Osteocyte (in vitro differentiated cells): ENCODE data around the gene TNC. TPM values are rescaled to one million over a fixed set of nuclear protein-coding genes. Genes with fewer than 3 reads are reported as not detected.

Source experiments
- DNase-seq: peaks from one replicate; pipeline ENCODE4 v3.0.0; 2021; ENCODE audit warnings: mixed read lengths; ENCODE audit not compliant: unreplicated experiment; ENCODE audit errors: extremely low spot score
- H3K27ac Mint-ChIP-seq: one replicate; pipeline ENCODE4 v1.8.0; 2021; ENCODE audit warnings: mild to moderate bottlenecking, mixed read lengths; ENCODE audit not compliant: unreplicated experiment
- H3K27me3 Mint-ChIP-seq: one replicate; pipeline ENCODE4 v1.8.0; 2021; ENCODE audit warnings: mixed read lengths; ENCODE audit not compliant: unreplicated experiment
- H3K36me3 Mint-ChIP-seq: one replicate; pipeline ENCODE4 v1.8.0; 2021; ENCODE audit warnings: mixed read lengths; ENCODE audit not compliant: unreplicated experiment
- H3K4me1 Mint-ChIP-seq: one replicate; pipeline ENCODE4 v1.8.0; 2021; ENCODE audit warnings: mixed read lengths; ENCODE audit not compliant: unreplicated experiment
- H3K4me3 Mint-ChIP-seq: one replicate; pipeline ENCODE4 v1.8.0; 2021; ENCODE audit warnings: mild to moderate bottlenecking, moderate library complexity, mixed read lengths; ENCODE audit not compliant: unreplicated experiment
- H3K9me3 Mint-ChIP-seq: one replicate; pipeline ENCODE4 v1.8.0; 2021; ENCODE audit warnings: mixed read lengths; ENCODE audit not compliant: unreplicated experiment
- CTCF ChIP-seq: fragments of 200-600 bp; sonication (generic); IDR thresholded peaks from 2 replicates; pipeline ENCODE4 v1.5.0; 2021; ENCODE audit warnings: antibody characterized with exemption, mild to moderate bottlenecking, moderate library complexity
- total RNA-seq: library from RNA; stranded (reverse); gene quantifications from 2 replicates; pipeline ENCODE4 v1.2.1, GENCODE V29; 2021

The TNC gene
- total RNA-seq, 1 donor from 2014 or later = 75.1 TPM

- Mint-ChIP-seq H3K27ac (no peak overlapping the region), H3K9me3 (no peaks in the 10 kb centered on the region), H3K27me3 (no peaks in the 10 kb centered on the region), H3K4me1 (peaks cover 20% of the 10 kb centered on the region), H3K36me3 (no peaks in the 10 kb centered on the region), H3K4me3 (no peak overlapping the region)
- TF ChIP-seq CTCF = no peak
- DNase-seq = no peak
Measured at GRCh38 chr9:115093520-115093919, 24.4 kb downstream of the TNC start.

- H3K4me3 Mint-ChIP-seq = no peak overlapping the region
- H3K27ac Mint-ChIP-seq = no peak overlapping the region
- TF ChIP-seq CTCF = no peak
- H3K4me1 Mint-ChIP-seq = peaks cover 19% of the 10 kb centered on the region
- H3K9me3 Mint-ChIP-seq = no peaks in the 10 kb centered on the region
- H3K27me3 Mint-ChIP-seq = no peaks in the 10 kb centered on the region
- no peak for DNase-seq
- peaks cover 4% of the 10 kb centered on the region for H3K36me3 Mint-ChIP-seq
Measured at GRCh38 chr9:115090486-115090885, 27.5 kb downstream of the TNC start.

GRCh38 chr9:115088860-115089259, 29.1 kb downstream of the TNC start:
- H3K4me1 Mint-ChIP-seq = peaks cover 14% of the 10 kb centered on the region
- no peak for TF ChIP-seq CTCF
- DNase-seq = no peak
- H3K36me3 Mint-ChIP-seq = peaks cover 4% of the 10 kb centered on the region
- H3K4me3 Mint-ChIP-seq = no peak overlapping the region
- H3K9me3 Mint-ChIP-seq = no peaks in the 10 kb centered on the region
- no peaks in the 10 kb centered on the region for H3K27me3 Mint-ChIP-seq
- no peak overlapping the region for H3K27ac Mint-ChIP-seq

- H3K27me3 Mint-ChIP-seq = no peaks in the 10 kb centered on the region
- H3K4me3 Mint-ChIP-seq = no peak overlapping the region
- H3K9me3 Mint-ChIP-seq = no peaks in the 10 kb centered on the region
- DNase-seq = no peak
- H3K36me3 Mint-ChIP-seq = peaks cover 5% of the 10 kb centered on the region
- H3K4me1 Mint-ChIP-seq = peaks cover 14% of the 10 kb centered on the region
- no peak for TF ChIP-seq CTCF
- H3K27ac Mint-ChIP-seq = no peak overlapping the region
Measured at GRCh38 chr9:115086886-115087285, 31.1 kb downstream of the TNC start.

GRCh38 chr9:115086461-115086860, 31.5 kb downstream of the TNC start:
- no peaks in the 10 kb centered on the region for H3K9me3 Mint-ChIP-seq
- H3K27me3 Mint-ChIP-seq = no peaks in the 10 kb centered on the region
- H3K4me1 Mint-ChIP-seq = peaks cover 14% of the 10 kb centered on the region
- no peak for TF ChIP-seq CTCF
- peaks cover 5% of the 10 kb centered on the region for H3K36me3 Mint-ChIP-seq
- no peak overlapping the region for H3K4me3 Mint-ChIP-seq
- DNase-seq = no peak
- no peak overlapping the region for H3K27ac Mint-ChIP-seq
